GM23338 (cell line): ENCODE data around the gene LYZL1. TPM values are rescaled to one million over a fixed set of nuclear protein-coding genes. Genes with fewer than 3 reads are reported as not detected.

ENCODE experiments used
- ATAC-seq: fragments of 200-7000 bp; cut with Tn5 transposase; 3 replicates; pipeline ENCODE4 v1.9.1; 2020
- DNase-seq: peaks from one replicate; pipeline ENCODE4 v3.0.0-alpha.2; 2015; ENCODE audit warnings: low spot score
- H2AFZ ChIP-seq: fragments of 200-600 bp; sonication (generic); 2 replicates; pipeline ENCODE4 v1.8.0; 2016; ENCODE audit warnings: antibody characterized with exemption, mild to moderate bottlenecking, moderate library complexity
- H3F3A ChIP-seq: fragments of 200-600 bp; sonication (generic); replicated peaks from 2 replicates; pipeline ENCODE4 v1.8.0; 2017; ENCODE audit warnings: antibody characterized with exemption, mixed run types, low read depth
- H3K27ac ChIP-seq: fragments of 200-600 bp; sonication (generic); 2 replicates; pipeline ENCODE4 v1.6.1; 2016; ENCODE audit warnings: low read depth
- H3K27me3 ChIP-seq: fragments of 200-600 bp; sonication (generic); 2 replicates; pipeline ENCODE4 v1.8.0; 2016; ENCODE audit warnings: mild to moderate bottlenecking, mixed run types, moderate library complexity; ENCODE audit not compliant: insufficient read depth
- H3K36me3 ChIP-seq: fragments of 200-600 bp; sonication (generic); 2 replicates; pipeline ENCODE4 v1.8.0; 2016; ENCODE audit warnings: mild to moderate bottlenecking; ENCODE audit not compliant: insufficient read depth
- H3K4me1 ChIP-seq: fragments of 200-600 bp; sonication (generic); 2 replicates; pipeline ENCODE4 v1.8.0; 2016; ENCODE audit warnings: mild to moderate bottlenecking, moderate library complexity; ENCODE audit not compliant: insufficient read depth
- H3K4me2 ChIP-seq: fragments of 200-600 bp; sonication (generic); 2 replicates; pipeline ENCODE4 v1.7.1; 2017; ENCODE audit warnings: mixed run types
- H3K4me3 ChIP-seq: fragments of 200-600 bp; sonication (generic); 2 replicates; pipeline ENCODE4 v1.6.1; 2016; ENCODE audit warnings: mixed run types
- H3K79me2 ChIP-seq: fragments of 200-600 bp; sonication (generic); replicated peaks from 2 replicates; pipeline ENCODE4 v1.8.0; 2017; ENCODE audit warnings: mild to moderate bottlenecking; ENCODE audit not compliant: insufficient read depth
- H3K9me2 ChIP-seq: fragments of 200-600 bp; sonication (generic); 2 replicates; pipeline ENCODE4 v1.8.0; 2017; ENCODE audit not compliant: insufficient read depth
- H4K20me1 ChIP-seq: fragments of 200-600 bp; sonication (generic); replicated peaks from 2 replicates; pipeline ENCODE4 v1.8.0; 2017; ENCODE audit warnings: mild to moderate bottlenecking; ENCODE audit not compliant: insufficient read depth
- H3K27ac Mint-ChIP-seq: 2 replicates; pipeline ENCODE4 v1.8.0; 2020; ENCODE audit warnings: inconsistent platforms, mild to moderate bottlenecking, moderate library complexity, mixed read lengths
- H3K27me3 Mint-ChIP-seq: 3 replicates; pipeline ENCODE4 v1.8.0; 2022; ENCODE audit warnings: low read depth, mild to moderate bottlenecking, moderate library complexity, mixed read lengths, inconsistent platforms; ENCODE audit not compliant: insufficient read depth, poor library complexity
- H3K36me3 Mint-ChIP-seq: 3 replicates; pipeline ENCODE4 v1.8.0; 2021; ENCODE audit warnings: low read depth, mild to moderate bottlenecking, inconsistent platforms, moderate library complexity, mixed read lengths
- H3K4me1 Mint-ChIP-seq: 3 replicates; pipeline ENCODE4 v1.8.0; 2020; ENCODE audit warnings: mild to moderate bottlenecking, inconsistent platforms, mixed read lengths
- H3K4me3 Mint-ChIP-seq: 3 replicates; pipeline ENCODE4 v1.8.0; 2021; ENCODE audit warnings: moderate library complexity, mild to moderate bottlenecking, inconsistent platforms, mixed read lengths
- H3K9me3 Mint-ChIP-seq: 3 replicates; pipeline ENCODE4 v1.8.0; 2020; ENCODE audit warnings: moderate library complexity, mild to moderate bottlenecking, inconsistent platforms, mixed read lengths
- CREB1 ChIP-seq: fragments of 250-450 bp; sonication (Bioruptor Pico); IDR thresholded peaks from 2 replicates; pipeline ENCODE4 v1.5.0; 2020; ENCODE audit warnings: low read depth, mild to moderate bottlenecking, moderate library complexity
- EZH2 ChIP-seq: fragments of 200-600 bp; sonication (generic); IDR thresholded peaks from one replicate; pipeline ENCODE4 v1.8.0; 2017; ENCODE audit warnings: antibody characterized with exemption, mild to moderate bottlenecking, low read depth; ENCODE audit not compliant: unreplicated experiment
- JUNB ChIP-seq: IDR thresholded peaks from one replicate; pipeline ENCODE4 v1.6.1; 2016; ENCODE audit warnings: antibody characterized with exemption; ENCODE audit not compliant: unreplicated experiment
- NANOG ChIP-seq: IDR thresholded peaks from 2 replicates; pipeline ENCODE4 v1.6.1; 2016; ENCODE audit warnings: antibody characterized with exemption, borderline replicate concordance
- POLR2AphosphoS5 ChIP-seq: IDR thresholded peaks from 2 replicates; pipeline ENCODE4 v1.6.1; 2016; ENCODE audit warnings: antibody characterized with exemption, low read depth
- ZNF114 ChIP-seq: fragments of 250-450 bp; sonication (Bioruptor Pico); IDR thresholded peaks from 2 replicates; pipeline ENCODE4 v1.5.0; 2020; ENCODE audit warnings: mild to moderate bottlenecking, moderate library complexity
- ZNF331 ChIP-seq: fragments of 250-450 bp; sonication (Bioruptor Pico); IDR thresholded peaks from 2 replicates; pipeline ENCODE4 v1.5.0; 2020; ENCODE audit warnings: low read depth, mild to moderate bottlenecking, moderate library complexity
- polyA plus RNA-seq: library from polyadenylated mRNA; unstranded; fragments of >200 nt; fragmentation: Nextera tagmentation; extraction: Ambion mirVana; gene quantifications from 2 replicates; pipeline ENCODE4 v1.2.1, GENCODE V29; 2016
- total RNA-seq: library from RNA; depleted of rRNA; stranded (reverse); fragments of >200 nt; shearing (Covaris generic); gene quantifications from 2 replicates; pipeline ENCODE4 v1.2.3, GENCODE V29; 2014
- TF ChIP-seq, protein P1 (sequence below), 2 experiments: fragments of 200-600 bp in 1 of 2; sonication (generic) in 1 of 2; conservative IDR thresholded peaks; 2 replicates each; pipeline versions ENCODE4 v1.5.1 to v1.6.1; 2016 to 2017; ENCODE audit warnings: antibody characterized with exemption in 2 of 2, low read depth in 2 of 2, mild to moderate bottlenecking in 2 of 2, moderate library complexity in 1 of 2
- TF ChIP-seq, protein P2 (sequence below): IDR thresholded peaks from one replicate; pipeline ENCODE4 v1.6.1; 2018; ENCODE audit warnings: antibody characterized with exemption; ENCODE audit not compliant: unreplicated experiment
- TF ChIP-seq, protein P3 (sequence below): fragments of 250-450 bp; sonication (Bioruptor Pico); IDR thresholded peaks from 2 replicates; pipeline ENCODE4 v1.5.0; 2020; ENCODE audit warnings: mild to moderate bottlenecking, moderate library complexity
- TF ChIP-seq, protein P4 (sequence below): IDR thresholded peaks from 2 replicates; pipeline ENCODE4 v1.6.1; 2016; ENCODE audit warnings: antibody characterized with exemption

LYZL1 gene
- total and polyA plus RNA-seq, 2 experiments from 2014 or later: not detected

DNA sequence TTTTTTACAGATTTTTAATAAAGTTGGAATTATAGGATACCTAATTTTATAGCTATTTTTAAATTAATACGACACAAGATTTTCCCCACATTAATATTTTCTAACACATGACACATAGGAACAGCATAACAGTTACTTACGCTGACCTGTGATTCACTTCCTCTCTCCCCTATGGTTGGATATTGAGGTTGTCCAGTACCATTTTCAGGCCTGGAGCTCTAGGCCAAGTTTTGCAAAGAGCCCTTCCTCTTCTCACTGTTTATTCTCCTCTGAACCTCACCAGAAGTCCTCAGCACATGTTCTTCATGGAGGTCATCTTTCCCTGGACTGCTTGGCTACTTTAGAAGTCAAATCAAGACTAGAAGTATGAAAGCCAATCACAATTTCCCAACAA, 28.2 kb downstream of the LYZL1 start:
- Histone ChIP-seq H3K27ac (no peak overlapping the region), H3K79me2 (no peaks in the 10 kb centered on the region), H3K9me2 (no peaks in the 10 kb centered on the region), H3K4me3 (no peak overlapping the region), H3F3A (no peaks in the 10 kb centered on the region), H3K4me1 (0 out of 2 replicates have a peak, but pooled peaks cover 3% of the 10 kb centered on the region), H3K4me2 (no peak overlapping the region), H3K36me3 (no peaks in the 10 kb centered on the region), H3K27me3 (no peaks in the 10 kb centered on the region), H4K20me1 (no peaks in the 10 kb centered on the region), H2AFZ (no peak overlapping the region)
- Mint-ChIP-seq H3K4me3 (no peak overlapping the region), H3K36me3 (no peaks in the 10 kb centered on the region), H3K27ac (no peak overlapping the region), H3K4me1 (peaks cover 15% of the 10 kb centered on the region), H3K27me3 (peaks cover 7% of the 10 kb centered on the region), H3K9me3 (no peaks in the 10 kb centered on the region)
- ATAC-seq (no peak), DNase-seq (no peak)
- TF ChIP-seq, protein P1, sequence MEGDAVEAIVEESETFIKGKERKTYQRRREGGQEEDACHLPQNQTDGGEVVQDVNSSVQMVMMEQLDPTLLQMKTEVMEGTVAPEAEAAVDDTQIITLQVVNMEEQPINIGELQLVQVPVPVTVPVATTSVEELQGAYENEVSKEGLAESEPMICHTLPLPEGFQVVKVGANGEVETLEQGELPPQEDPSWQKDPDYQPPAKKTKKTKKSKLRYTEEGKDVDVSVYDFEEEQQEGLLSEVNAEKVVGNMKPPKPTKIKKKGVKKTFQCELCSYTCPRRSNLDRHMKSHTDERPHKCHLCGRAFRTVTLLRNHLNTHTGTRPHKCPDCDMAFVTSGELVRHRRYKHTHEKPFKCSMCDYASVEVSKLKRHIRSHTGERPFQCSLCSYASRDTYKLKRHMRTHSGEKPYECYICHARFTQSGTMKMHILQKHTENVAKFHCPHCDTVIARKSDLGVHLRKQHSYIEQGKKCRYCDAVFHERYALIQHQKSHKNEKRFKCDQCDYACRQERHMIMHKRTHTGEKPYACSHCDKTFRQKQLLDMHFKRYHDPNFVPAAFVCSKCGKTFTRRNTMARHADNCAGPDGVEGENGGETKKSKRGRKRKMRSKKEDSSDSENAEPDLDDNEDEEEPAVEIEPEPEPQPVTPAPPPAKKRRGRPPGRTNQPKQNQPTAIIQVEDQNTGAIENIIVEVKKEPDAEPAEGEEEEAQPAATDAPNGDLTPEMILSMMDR (conservative IDR thresholded peaks at IDR 0.05; ENCODE audit: low read depth in 2 of 2): no peak
- TF ChIP-seq CREB1 (CRISPR knock-in tag): no peak
- no peak for TF ChIP-seq NANOG
- TF ChIP-seq ZNF331: no peak
- no peak for TF ChIP-seq ZNF114 (CRISPR knock-in tag)
- TF ChIP-seq, protein P2, sequence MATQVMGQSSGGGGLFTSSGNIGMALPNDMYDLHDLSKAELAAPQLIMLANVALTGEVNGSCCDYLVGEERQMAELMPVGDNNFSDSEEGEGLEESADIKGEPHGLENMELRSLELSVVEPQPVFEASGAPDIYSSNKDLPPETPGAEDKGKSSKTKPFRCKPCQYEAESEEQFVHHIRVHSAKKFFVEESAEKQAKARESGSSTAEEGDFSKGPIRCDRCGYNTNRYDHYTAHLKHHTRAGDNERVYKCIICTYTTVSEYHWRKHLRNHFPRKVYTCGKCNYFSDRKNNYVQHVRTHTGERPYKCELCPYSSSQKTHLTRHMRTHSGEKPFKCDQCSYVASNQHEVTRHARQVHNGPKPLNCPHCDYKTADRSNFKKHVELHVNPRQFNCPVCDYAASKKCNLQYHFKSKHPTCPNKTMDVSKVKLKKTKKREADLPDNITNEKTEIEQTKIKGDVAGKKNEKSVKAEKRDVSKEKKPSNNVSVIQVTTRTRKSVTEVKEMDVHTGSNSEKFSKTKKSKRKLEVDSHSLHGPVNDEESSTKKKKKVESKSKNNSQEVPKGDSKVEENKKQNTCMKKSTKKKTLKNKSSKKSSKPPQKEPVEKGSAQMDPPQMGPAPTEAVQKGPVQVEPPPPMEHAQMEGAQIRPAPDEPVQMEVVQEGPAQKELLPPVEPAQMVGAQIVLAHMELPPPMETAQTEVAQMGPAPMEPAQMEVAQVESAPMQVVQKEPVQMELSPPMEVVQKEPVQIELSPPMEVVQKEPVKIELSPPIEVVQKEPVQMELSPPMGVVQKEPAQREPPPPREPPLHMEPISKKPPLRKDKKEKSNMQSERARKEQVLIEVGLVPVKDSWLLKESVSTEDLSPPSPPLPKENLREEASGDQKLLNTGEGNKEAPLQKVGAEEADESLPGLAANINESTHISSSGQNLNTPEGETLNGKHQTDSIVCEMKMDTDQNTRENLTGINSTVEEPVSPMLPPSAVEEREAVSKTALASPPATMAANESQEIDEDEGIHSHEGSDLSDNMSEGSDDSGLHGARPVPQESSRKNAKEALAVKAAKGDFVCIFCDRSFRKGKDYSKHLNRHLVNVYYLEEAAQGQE: no peak
- TF ChIP-seq, protein P3, sequence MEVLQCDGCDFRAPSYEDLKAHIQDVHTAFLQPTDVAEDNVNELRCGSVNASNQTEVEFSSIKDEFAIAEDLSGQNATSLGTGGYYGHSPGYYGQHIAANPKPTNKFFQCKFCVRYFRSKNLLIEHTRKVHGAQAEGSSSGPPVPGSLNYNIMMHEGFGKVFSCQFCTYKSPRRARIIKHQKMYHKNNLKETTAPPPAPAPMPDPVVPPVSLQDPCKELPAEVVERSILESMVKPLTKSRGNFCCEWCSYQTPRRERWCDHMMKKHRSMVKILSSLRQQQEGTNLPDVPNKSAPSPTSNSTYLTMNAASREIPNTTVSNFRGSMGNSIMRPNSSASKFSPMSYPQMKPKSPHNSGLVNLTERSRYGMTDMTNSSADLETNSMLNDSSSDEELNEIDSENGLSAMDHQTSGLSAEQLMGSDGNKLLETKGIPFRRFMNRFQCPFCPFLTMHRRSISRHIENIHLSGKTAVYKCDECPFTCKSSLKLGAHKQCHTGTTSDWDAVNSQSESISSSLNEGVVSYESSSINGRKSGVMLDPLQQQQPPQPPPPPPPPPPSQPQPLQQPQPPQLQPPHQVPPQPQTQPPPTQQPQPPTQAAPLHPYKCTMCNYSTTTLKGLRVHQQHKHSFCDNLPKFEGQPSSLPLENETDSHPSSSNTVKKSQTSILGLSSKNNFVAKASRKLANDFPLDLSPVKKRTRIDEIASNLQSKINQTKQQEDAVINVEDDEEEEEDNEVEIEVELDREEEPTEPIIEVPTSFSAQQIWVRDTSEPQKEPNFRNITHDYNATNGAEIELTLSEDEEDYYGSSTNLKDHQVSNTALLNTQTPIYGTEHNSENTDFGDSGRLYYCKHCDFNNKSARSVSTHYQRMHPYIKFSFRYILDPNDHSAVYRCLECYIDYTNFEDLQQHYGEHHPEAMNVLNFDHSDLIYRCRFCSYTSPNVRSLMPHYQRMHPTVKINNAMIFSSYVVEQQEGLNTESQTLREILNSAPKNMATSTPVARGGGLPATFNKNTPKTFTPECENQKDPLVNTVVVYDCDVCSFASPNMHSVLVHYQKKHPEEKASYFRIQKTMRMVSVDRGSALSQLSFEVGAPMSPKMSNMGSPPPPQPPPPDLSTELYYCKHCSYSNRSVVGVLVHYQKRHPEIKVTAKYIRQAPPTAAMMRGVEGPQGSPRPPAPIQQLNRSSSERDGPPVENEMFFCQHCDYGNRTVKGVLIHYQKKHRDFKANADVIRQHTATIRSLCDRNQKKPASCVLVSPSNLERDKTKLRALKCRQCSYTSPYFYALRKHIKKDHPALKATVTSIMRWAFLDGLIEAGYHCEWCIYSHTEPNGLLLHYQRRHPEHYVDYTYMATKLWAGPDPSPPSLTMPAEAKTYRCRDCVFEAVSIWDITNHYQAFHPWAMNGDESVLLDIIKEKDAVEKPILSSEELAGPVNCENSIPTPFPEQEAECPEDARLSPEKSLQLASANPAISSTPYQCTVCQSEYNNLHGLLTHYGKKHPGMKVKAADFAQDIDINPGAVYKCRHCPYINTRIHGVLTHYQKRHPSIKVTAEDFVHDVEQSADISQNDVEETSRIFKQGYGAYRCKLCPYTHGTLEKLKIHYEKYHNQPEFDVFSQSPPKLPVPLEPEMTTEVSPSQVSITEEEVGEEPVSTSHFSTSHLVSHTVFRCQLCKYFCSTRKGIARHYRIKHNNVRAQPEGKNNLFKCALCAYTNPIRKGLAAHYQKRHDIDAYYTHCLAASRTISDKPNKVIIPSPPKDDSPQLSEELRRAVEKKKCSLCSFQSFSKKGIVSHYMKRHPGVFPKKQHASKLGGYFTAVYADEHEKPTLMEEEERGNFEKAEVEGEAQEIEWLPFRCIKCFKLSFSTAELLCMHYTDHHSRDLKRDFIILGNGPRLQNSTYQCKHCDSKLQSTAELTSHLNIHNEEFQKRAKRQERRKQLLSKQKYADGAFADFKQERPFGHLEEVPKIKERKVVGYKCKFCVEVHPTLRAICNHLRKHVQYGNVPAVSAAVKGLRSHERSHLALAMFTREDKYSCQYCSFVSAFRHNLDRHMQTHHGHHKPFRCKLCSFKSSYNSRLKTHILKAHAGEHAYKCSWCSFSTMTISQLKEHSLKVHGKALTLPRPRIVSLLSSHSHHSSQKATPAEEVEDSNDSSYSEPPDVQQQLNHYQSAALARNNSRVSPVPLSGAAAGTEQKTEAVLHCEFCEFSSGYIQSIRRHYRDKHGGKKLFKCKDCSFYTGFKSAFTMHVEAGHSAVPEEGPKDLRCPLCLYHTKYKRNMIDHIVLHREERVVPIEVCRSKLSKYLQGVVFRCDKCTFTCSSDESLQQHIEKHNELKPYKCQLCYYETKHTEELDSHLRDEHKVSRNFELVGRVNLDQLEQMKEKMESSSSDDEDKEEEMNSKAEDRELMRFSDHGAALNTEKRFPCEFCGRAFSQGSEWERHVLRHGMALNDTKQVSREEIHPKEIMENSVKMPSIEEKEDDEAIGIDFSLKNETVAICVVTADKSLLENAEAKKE (CRISPR knock-in tag): no peak
- no peak for TF ChIP-seq JUNB
- TF ChIP-seq EZH2: no peak
- TF ChIP-seq, protein P4, sequence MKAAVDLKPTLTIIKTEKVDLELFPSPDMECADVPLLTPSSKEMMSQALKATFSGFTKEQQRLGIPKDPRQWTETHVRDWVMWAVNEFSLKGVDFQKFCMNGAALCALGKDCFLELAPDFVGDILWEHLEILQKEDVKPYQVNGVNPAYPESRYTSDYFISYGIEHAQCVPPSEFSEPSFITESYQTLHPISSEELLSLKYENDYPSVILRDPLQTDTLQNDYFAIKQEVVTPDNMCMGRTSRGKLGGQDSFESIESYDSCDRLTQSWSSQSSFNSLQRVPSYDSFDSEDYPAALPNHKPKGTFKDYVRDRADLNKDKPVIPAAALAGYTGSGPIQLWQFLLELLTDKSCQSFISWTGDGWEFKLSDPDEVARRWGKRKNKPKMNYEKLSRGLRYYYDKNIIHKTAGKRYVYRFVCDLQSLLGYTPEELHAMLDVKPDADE: no peak
- no peak for TF ChIP-seq POLR2AphosphoS5
